Smooth muscle cell (in vitro differentiated cells): ENCODE measurements around the gene ABCD3. TPM values are rescaled to one million over a fixed set of nuclear protein-coding genes. Genes with fewer than 3 reads are reported as not detected.
"Not testable (repeated sequence)": the region's sequence is repeated elsewhere in the genome, so short reads cannot be mapped to it uniquely, and the experiment has no call there.

Experiments
- DNase-seq: peaks from one replicate; lab custom pipeline; 2025; ENCODE audit not compliant: unreplicated experiment; lab: John Stamatoyannopoulos, UW
- H2AFZ ChIP-seq: fragments of 200-600 bp; sonication (generic); 2 replicates; pipeline ENCODE4 v1.6.0; 2016; ENCODE audit warnings: antibody characterized with exemption, low read depth, mild to moderate bottlenecking
- H3F3A ChIP-seq: fragments of 200-600 bp; sonication (generic); 2 replicates; pipeline ENCODE4 v1.6.0; 2017; ENCODE audit warnings: antibody characterized with exemption, low read depth
- H3K27ac ChIP-seq: fragments of 200-600 bp; sonication (generic); 2 replicates; pipeline ENCODE4 v1.5.1; 2016; ENCODE audit warnings: low read depth, mild to moderate bottlenecking
- H3K27me3 ChIP-seq: fragments of 200-600 bp; sonication (generic); 2 replicates; pipeline ENCODE4 v1.6.1; 2016; ENCODE audit warnings: low read depth, mild to moderate bottlenecking
- H3K36me3 ChIP-seq: fragments of 200-600 bp; sonication (generic); 2 replicates; pipeline ENCODE4 v1.5.1; 2016; ENCODE audit warnings: low read depth
- H3K4me1 ChIP-seq: fragments of 200-600 bp; sonication (generic); 2 replicates; pipeline ENCODE4 v1.5.1; 2016; ENCODE audit warnings: low read depth
- H3K4me2 ChIP-seq: fragments of 200-600 bp; sonication (generic); 2 replicates; pipeline ENCODE4 v1.6.0; 2016; ENCODE audit warnings: mild to moderate bottlenecking
- H3K4me3 ChIP-seq: fragments of 200-600 bp; sonication (generic); 2 replicates; pipeline ENCODE4 v1.5.1; 2016; ENCODE audit warnings: mild to moderate bottlenecking
- H3K79me2 ChIP-seq: fragments of 200-600 bp; sonication (generic); 2 replicates; pipeline ENCODE4 v1.6.0; 2016; ENCODE audit warnings: low read depth, mild to moderate bottlenecking
- H3K9ac ChIP-seq: fragments of 200-600 bp; sonication (generic); 2 replicates; pipeline ENCODE4 v1.6.0; 2016; ENCODE audit warnings: low read depth
- H3K9me3 ChIP-seq: fragments of 200-600 bp; sonication (generic); replicated peaks from 2 replicates; pipeline ENCODE4 v1.5.1; 2016; ENCODE audit warnings: low read depth
- H4K20me1 ChIP-seq: fragments of 200-600 bp; sonication (generic); 2 replicates; pipeline ENCODE4 v1.6.0; 2016; ENCODE audit warnings: low read depth
- CTCF ChIP-seq: fragments of 200-600 bp; sonication (generic); IDR thresholded peaks from 2 replicates; pipeline ENCODE4 v1.5.1; 2017; ENCODE audit warnings: borderline replicate concordance, mild to moderate bottlenecking, antibody characterized with exemption; ENCODE audit not compliant: insufficient read depth, poor library complexity, severe bottlenecking
- WGBS: methylation state at CpG from one replicate; pipeline ENCODE4 v1.1.7; 2016; ENCODE audit warnings: low lambda C conversion rate; 5-methylcytosine and 5-hydroxymethylcytosine counted together
- polyA plus RNA-seq: library from polyadenylated mRNA; unstranded; fragments of >200 nt; fragmentation: Nextera tagmentation; extraction: Ambion mirVana; gene quantifications from 2 replicates; pipeline ENCODE4 v1.2.1, GENCODE V29; 2016
- total RNA-seq: library from RNA; depleted of rRNA; stranded (reverse); fragments of >200 nt; gene quantifications from 2 replicates; pipeline ENCODE4 v1.2.3, GENCODE V29; 2014

ABCD3 gene
- total and polyA plus RNA-seq, 2 experiments from 2014 or later, result 22.5 to 42.4 TPM

- Histone ChIP-seq H3K4me3 (no peak overlapping the region), H2AFZ (peak overlapping the region; percentile 54), H3K36me3 (no peaks in the 10 kb centered on the region), H3K4me1 (peaks cover 18% of the 10 kb centered on the region), H3K27me3 (no peaks in the 10 kb centered on the region), H3K9ac (no peak overlapping the region), H3K4me2 (peak overlapping the region; percentile 48), H4K20me1 (no peaks in the 10 kb centered on the region), H3F3A (peaks cover 10% of the 10 kb centered on the region), H3K79me2 (no peaks in the 10 kb centered on the region), H3K9me3 (no peaks in the 10 kb centered on the region), H3K27ac (peak overlapping the region; percentile 36)
- DNase-seq, result no peak
- TF ChIP-seq CTCF, result no peak
- WGBS, result 59% methylated on average over 12 of the region's 12 CpGs
These were observed 144.5 kb downstream of the ABCD3 start for GRCh38 chr1:94562519-94563260.

GRCh38 chr1:94565901-94566300 lies 147.7 kb downstream of the ABCD3 start:
- H3F3A ChIP-seq, result peaks cover 10% of the 10 kb centered on the region
- H3K4me1 ChIP-seq, result peaks cover 12% of the 10 kb centered on the region
- no peaks in the 10 kb centered on the region for H3K27me3 ChIP-seq
- no peaks in the 10 kb centered on the region for H3K79me2 ChIP-seq
- 92% methylated on average over 2 of the region's 2 CpGs for WGBS
- TF ChIP-seq CTCF, result no peak
- DNase-seq, result no peak
- H3K9me3 ChIP-seq, result no peaks in the 10 kb centered on the region
- H3K36me3 ChIP-seq, result no peaks in the 10 kb centered on the region
- no peak overlapping the region for H3K9ac ChIP-seq
- no peak overlapping the region for H2AFZ ChIP-seq
- H3K27ac ChIP-seq, result no peak overlapping the region
- H4K20me1 ChIP-seq, result no peaks in the 10 kb centered on the region
- no peak overlapping the region for H3K4me2 ChIP-seq
- H3K4me3 ChIP-seq, result no peak overlapping the region

- not testable (repeated sequence) for H3K4me2 ChIP-seq, H3K4me3 ChIP-seq, H3K27me3 ChIP-seq, H4K20me1 ChIP-seq, H3K36me3 ChIP-seq, H3K9me3 ChIP-seq, H3K79me2 ChIP-seq, DNase-seq, H3K9ac ChIP-seq, H2AFZ ChIP-seq, H3F3A ChIP-seq, H3K27ac ChIP-seq
- H3K4me1 ChIP-seq, result peaks cover 12% of the 10 kb centered on the region
- WGBS, result 60% methylated on average over 5 of the region's 5 CpGs
These were observed 148.2 kb downstream of the ABCD3 start for GRCh38 chr1:94566436-94566835.

GRCh38 chr1:94567975-94568607 lies 149.9 kb downstream of the ABCD3 start:
- H3K36me3 ChIP-seq, H3K4me3 ChIP-seq, H3F3A ChIP-seq, DNase-seq, H3K9me3 ChIP-seq, H3K79me2 ChIP-seq, H3K27ac ChIP-seq, H3K4me2 ChIP-seq, H4K20me1 ChIP-seq, H2AFZ ChIP-seq, H3K9ac ChIP-seq, H3K27me3 ChIP-seq, H3K4me1 ChIP-seq: not testable (repeated sequence)
- 92% methylated on average over 2 of the region's 2 CpGs for WGBS

Other genes starting within 250 kb of the ABCD3 start
- 36.3 and 39.9 TPM in 2 replicates for gene ARHGAP29, start 180.8 kb upstream of the ABCD3 start, total RNA-seq
- gene ARHGAP29, start 180.8 kb upstream of the ABCD3 start, polyA plus RNA-seq, result 8.0 and 22.8 TPM in 2 replicates
- gene F3, start 123.4 kb downstream of the ABCD3 start, total RNA-seq, result 287 and 367 TPM in 2 replicates
- 337 and 338 TPM in 2 replicates for gene F3, start 123.4 kb downstream of the ABCD3 start, polyA plus RNA-seq